Measurements from ENCODE around the gene SLC35E4. TPM values are rescaled to one million over a fixed set of nuclear protein-coding genes. Genes with fewer than 3 reads are reported as not detected.

The SLC35E4 gene
- total RNA-seq, 2 experiments from 2014 or later = 3.8 to 5.0 TPM

DNA sequence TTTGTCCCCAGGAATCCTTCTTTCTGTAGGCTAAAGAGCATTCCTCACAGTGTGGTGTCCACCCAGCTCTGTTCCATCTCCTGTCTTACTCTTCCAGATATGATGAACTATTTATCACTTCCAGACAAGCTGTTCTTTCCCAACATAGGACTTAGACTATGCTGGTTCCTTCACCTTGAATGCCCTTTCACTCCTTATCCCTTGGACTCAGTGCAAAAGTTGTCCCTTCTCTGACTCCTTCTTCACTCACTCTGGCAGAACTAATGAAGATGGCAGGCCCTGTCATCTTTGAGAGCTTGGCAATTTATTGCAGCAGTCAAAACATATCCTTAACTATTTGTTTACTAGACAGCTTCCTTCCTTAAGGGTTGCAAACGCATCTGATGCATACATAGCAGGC lies 55.6 kb downstream of the SLC35E4 start:
- ATAC-seq (no peak), DNase-seq (no peak)
- no peaks in the 10 kb centered on the region for H3K36me3 Mint-ChIP-seq
- CTCF ChIA-PET = interaction anchor here (1.0 to 1.4 kb wide), 4 partner anchors 10 to 64 kb away, joined by 3 read pairs; no protein-coding TSS in a partner anchor
- H3K9me3 Mint-ChIP-seq (ENCODE audit: low read depth) = no peaks in the 10 kb centered on the region
- no peak overlapping the region for H3K27ac Mint-ChIP-seq
- peaks cover 16% of the 10 kb centered on the region for H3K4me1 Mint-ChIP-seq
- H3K4me3 Mint-ChIP-seq = no peak overlapping the region
- H3K27me3 Mint-ChIP-seq = peaks cover 10% of the 10 kb centered on the region

GRCh38 chr22:30694171-30694639 lies 58.6 kb downstream of the SLC35E4 start:
- DNase-seq = peak; percentile 74
- peak; percentile 78 for ATAC-seq
- H3K36me3 Mint-ChIP-seq = no peaks in the 10 kb centered on the region
- peaks cover 10% of the 10 kb centered on the region for H3K27me3 Mint-ChIP-seq
- CTCF ChIA-PET = interaction anchor here (0.9 to 3.9 kb wide), 5 partner anchors 12 to 61 kb away, joined by 3 to 20 read pairs (median 4); partner anchors contain the start of gene SLC35E4
- H3K4me1 Mint-ChIP-seq = peaks cover 16% of the 10 kb centered on the region
- H3K27ac Mint-ChIP-seq = peak overlapping the region; percentile 79
- H3K4me3 Mint-ChIP-seq = peak overlapping the region; percentile 77
- H3K9me3 Mint-ChIP-seq (ENCODE audit: low read depth) = no peaks in the 10 kb centered on the region

GRCh38 chr22:30694640-30695350 lies 59.2 kb downstream of the SLC35E4 start, which contains the start of gene OSBP2:
Gene OSBP2, plus strand, starts transcription at chr22:30694874. Its CDS starts 36 bp downstream, at chr22:30694910.
- CTCF ChIA-PET = interaction anchor here (0.9 to 3.9 kb wide), 6 partner anchors 11 to 60 kb away, joined by 3 to 20 read pairs (median 6); partner anchors contain the start of gene SLC35E4
- H3K9me3 Mint-ChIP-seq (ENCODE audit: low read depth) = no peaks in the 10 kb centered on the region
- H3K4me3 Mint-ChIP-seq = peak within 1 kb of the TSS; percentile 77
- DNase-seq (peak; percentile 48), ATAC-seq (peak; percentile 54)
- peaks cover 16% of the 10 kb centered on the region for H3K4me1 Mint-ChIP-seq
- peaks cover 10% of the 10 kb centered on the region for H3K27me3 Mint-ChIP-seq
- H3K36me3 Mint-ChIP-seq = no peaks in the 10 kb centered on the region
- peak within 1 kb of the TSS; percentile 79 for H3K27ac Mint-ChIP-seq

GRCh38 chr22:30695351-30695851 lies 59.8 kb downstream of the SLC35E4 start:
- peaks cover 10% of the 10 kb centered on the region for H3K27me3 Mint-ChIP-seq
- DNase-seq (no peak), ATAC-seq (no peak)
- H3K27ac Mint-ChIP-seq = no peak overlapping the region
- no peaks in the 10 kb centered on the region for H3K9me3 Mint-ChIP-seq (ENCODE audit: low read depth)
- H3K4me3 Mint-ChIP-seq = peak overlapping the region; percentile 58
- no peaks in the 10 kb centered on the region for H3K36me3 Mint-ChIP-seq
- CTCF ChIA-PET = interaction anchor here (1.2 to 3.9 kb wide), 3 partner anchors 10 to 61 kb away, joined by 6 to 20 read pairs (median 8); partner anchors contain the start of gene SLC35E4
- peaks cover 16% of the 10 kb centered on the region for H3K4me1 Mint-ChIP-seq

GRCh38 chr22:30695871-30696655 lies 60.5 kb downstream of the SLC35E4 start:
- no peak for ATAC-seq
- Mint-ChIP-seq H3K9me3 (ENCODE audit: low read depth) (no peaks in the 10 kb centered on the region), H3K27ac (no peak overlapping the region), H3K4me3 (peak overlapping the region; percentile 58), H3K36me3 (no peaks in the 10 kb centered on the region), H3K4me1 (peaks cover 16% of the 10 kb centered on the region), H3K27me3 (peaks cover 10% of the 10 kb centered on the region)
- DNase-seq = no peak
- CTCF ChIA-PET = interaction anchor here (1.2 to 3.9 kb wide), 3 partner anchors 10 to 61 kb away, joined by 6 to 20 read pairs (median 8); partner anchors contain the start of gene SLC35E4

Other genes with a start within 250 kb of the SLC35E4 start
- 10 to 100 TPM in 1 of 2 experiments, 1 to 10 TPM in 1; 8.5 to 10.5 TPM for gene RNF215, start 248.4 kb upstream of the SLC35E4 start, total RNA-seq
- 1 to 10 TPM; 2.2 to 4.8 TPM for gene SEC14L2, start 238.8 kb upstream of the SLC35E4 start, total RNA-seq
- 10 to 100 TPM; 59.1 to 73.4 TPM for gene MTFP1, start 210.0 kb upstream of the SLC35E4 start, total RNA-seq
- not detected for gene SEC14L3, start 163.8 kb upstream of the SLC35E4 start, total RNA-seq
- gene SEC14L4, start 130.1 kb upstream of the SLC35E4 start, total RNA-seq = not detected
- under 1 TPM in 1 of 2 experiments, not detected in 1; 0.07 TPM for gene SEC14L6, start 89.0 kb upstream of the SLC35E4 start, total RNA-seq
- not detected for gene GAL3ST1, start 61.1 kb upstream of the SLC35E4 start, total RNA-seq
- 10 to 100 TPM; 56.2 to 91.5 TPM for gene PES1, start 43.9 kb upstream of the SLC35E4 start, total RNA-seq
- gene TCN2, start 28.6 kb upstream of the SLC35E4 start, total RNA-seq = under 1 TPM; 0.19 to 0.41 TPM
- gene DUSP18, start 32.1 kb downstream of the SLC35E4 start, total RNA-seq = 10 to 100 TPM in 1 of 2 experiments, 1 to 10 TPM in 1; 9.2 to 11.6 TPM
- gene OSBP2, start 59.1 kb downstream of the SLC35E4 start, total RNA-seq = 1 to 10 TPM; 1.7 to 4.3 TPM

Data from activated CD8-positive, alpha-beta memory T cell treated with anti-CD3 and anti-CD28 coated beads, Interleukin-2, amount 10 ng/mL, durations not matched to agents 7 days and 5 days (primary cell).